Subcutaneous abdominal adipose tissue (tissue), 5 donors: ENCODE data around the gene FGF22.
"Not testable (repeated sequence)": the region's sequence is repeated elsewhere in the genome, so short reads cannot be mapped to it uniquely, and the experiment has no call there.

Experiments used
- H3K27ac ChIP-seq: one replicate; pipeline ENCODE4 v1.7.0; 2013; ENCODE audit warnings: low read depth, mild to moderate bottlenecking, inconsistent platforms, low read length, moderate library complexity
- H3K27me3 ChIP-seq, 5 donors: one replicate each; pipeline ENCODE4 v1.7.0; 2013; ENCODE audit warnings: low read length in 5 of 5, inconsistent platforms in 1 of 5; ENCODE audit not compliant: control insufficient read depth in 5 of 5, insufficient read depth in 4 of 5
- H3K36me3 ChIP-seq, 5 donors: one replicate each; pipeline ENCODE4 v1.7.0; 2013; ENCODE audit warnings: low read length in 5 of 5; ENCODE audit not compliant: control insufficient read depth in 5 of 5, insufficient read depth in 5 of 5
- H3K4me1 ChIP-seq, 5 donors: one replicate each; pipeline ENCODE4 v1.7.0; 2013; ENCODE audit warnings: low read length in 5 of 5, mild to moderate bottlenecking in 3 of 5, moderate library complexity in 1 of 5; ENCODE audit not compliant: control insufficient read depth in 5 of 5, insufficient read depth in 5 of 5
- H3K4me3 ChIP-seq, 5 donors: one replicate each; pipeline ENCODE4 v1.7.0; 2013; ENCODE audit warnings: low read length in 5 of 5, low read depth in 1 of 5
- H3K9ac ChIP-seq, 5 donors: one replicate each; pipeline ENCODE4 v1.7.0; 2013; ENCODE audit warnings: low read length in 5 of 5, mild to moderate bottlenecking in 4 of 5, moderate library complexity in 3 of 5
- H3K9me3 ChIP-seq, 5 donors: one replicate each; pipeline ENCODE4 v1.7.0; 2013; ENCODE audit warnings: low read length in 5 of 5; ENCODE audit not compliant: control insufficient read depth in 5 of 5
- donor health status: healthy.
- donor health status: healthy.
- donor health status: healthy.
- donor health status: healthy.
- donor health status: healthy.

Gene FGF22

DNA sequence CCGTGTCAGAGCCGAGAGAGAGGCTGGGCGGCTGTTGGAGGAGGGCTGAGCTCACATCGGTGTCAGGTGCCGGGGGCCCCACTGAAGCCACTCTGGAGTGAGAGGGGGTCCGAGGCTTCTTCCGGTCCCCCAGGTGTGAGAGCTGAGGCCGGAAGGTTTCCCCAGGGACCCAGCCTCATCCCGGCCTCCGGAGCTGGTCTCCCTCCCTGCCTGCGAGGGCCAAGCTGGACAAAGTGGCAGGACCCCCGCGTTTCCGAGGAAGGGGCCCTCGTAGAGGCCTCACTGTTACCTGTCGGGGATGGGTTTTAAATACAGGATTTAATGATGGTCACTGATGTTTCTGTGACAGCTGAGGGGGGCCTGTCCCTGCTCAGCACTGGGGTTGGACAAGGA lies 43.4 kb upstream of the FGF22 start:
- H3K27me3 ChIP-seq = peaks cover 16 to 40% (median 22%) of the 10 kb centered on the region in 5 donors
- H3K9ac ChIP-seq = no peak overlapping the region
- H3K36me3 ChIP-seq = no peaks in the 10 kb centered on the region
- peaks cover 0 to 2% (median 0%) of the 10 kb centered on the region in 5 donors for H3K4me1 ChIP-seq
- H3K27ac ChIP-seq = no peak overlapping the region
- peaks cover 0 to 3% (median 0%) of the 10 kb centered on the region in 5 donors for H3K9me3 ChIP-seq
- no peak overlapping the region for H3K4me3 ChIP-seq

DNA sequence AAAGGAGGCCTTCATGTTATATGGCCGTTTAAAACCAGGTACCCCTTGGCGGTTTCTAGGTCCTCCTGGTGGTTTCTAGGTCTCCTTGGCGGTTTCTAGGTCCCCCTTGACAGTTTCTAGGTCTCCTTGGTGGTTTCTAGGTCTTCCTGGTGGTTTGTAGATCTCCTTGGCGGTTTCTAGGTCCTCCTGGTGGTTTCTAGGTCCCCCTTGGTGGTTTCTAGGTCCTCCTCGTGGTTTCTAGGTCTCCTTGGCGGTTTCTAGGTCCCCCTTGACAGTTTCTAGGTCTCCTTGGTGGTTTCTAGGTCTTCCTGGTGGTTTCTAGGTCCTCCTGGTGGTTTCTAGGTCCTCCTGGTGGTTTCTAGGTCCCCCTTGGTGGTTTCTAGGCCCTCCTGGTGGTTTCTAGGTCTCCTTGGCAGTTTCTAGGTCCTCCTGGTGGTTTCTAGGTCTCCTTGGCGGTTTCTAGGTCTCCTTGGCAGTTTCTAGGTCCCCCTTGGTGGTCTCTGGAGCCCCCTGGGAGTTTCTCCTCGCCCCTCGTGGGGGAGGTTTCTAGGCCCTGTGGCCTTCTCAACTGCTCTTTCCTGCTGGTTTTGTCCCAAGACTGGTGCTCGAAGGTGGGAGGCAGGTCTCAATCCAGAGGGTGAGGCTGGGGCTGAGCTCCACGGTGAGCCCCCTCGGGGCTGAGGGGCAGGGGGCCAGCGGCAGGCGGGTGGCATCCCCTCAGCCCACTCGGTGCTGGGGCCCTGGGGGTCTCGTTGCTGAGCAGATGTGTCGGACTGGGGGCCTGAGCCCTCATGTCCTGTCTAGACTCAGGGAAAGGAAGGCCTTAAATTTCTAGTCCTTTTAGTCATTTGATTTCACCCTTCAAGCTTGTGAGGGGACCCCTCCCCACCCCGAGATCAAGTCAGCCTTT lies 42.0 kb upstream of the FGF22 start:
- H3K9me3 ChIP-seq = peaks cover 0 to 7% (median 0%) of the 10 kb centered on the region in 5 donors
- H3K27ac ChIP-seq = no peak overlapping the region
- H3K9ac ChIP-seq = no peak overlapping the region
- no peak overlapping the region for H3K4me3 ChIP-seq
- H3K36me3 ChIP-seq = no peaks in the 10 kb centered on the region
- H3K27me3 ChIP-seq = peaks cover 7 to 30% (median 9%) of the 10 kb centered on the region in 5 donors
- no peaks in the 10 kb centered on the region for H3K4me1 ChIP-seq

DNA sequence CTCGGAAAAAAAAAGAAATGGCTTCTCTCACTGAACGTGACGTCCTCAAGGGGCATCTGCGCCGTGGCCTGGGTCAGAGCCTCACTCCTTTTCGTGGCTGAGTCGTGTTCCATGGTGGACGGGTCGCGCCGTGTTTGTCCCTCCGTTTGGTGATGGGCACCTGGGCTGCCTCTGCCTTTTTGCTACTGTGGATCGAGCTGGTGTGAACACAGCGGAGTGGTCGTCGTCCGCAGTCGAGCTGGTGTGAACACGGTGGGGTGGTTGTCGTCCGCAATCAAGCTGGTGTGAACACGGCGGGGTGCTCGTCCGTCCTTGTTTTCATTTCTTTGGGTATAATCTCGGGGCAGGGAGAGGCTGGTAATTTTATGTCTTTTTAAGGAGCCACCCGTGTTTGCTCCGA lies 38.4 kb upstream of the FGF22 start:
- no peak overlapping the region for H3K27ac ChIP-seq
- H3K27me3 ChIP-seq = peaks cover 0 to 9% (median 0%) of the 10 kb centered on the region in 5 donors

DNA sequence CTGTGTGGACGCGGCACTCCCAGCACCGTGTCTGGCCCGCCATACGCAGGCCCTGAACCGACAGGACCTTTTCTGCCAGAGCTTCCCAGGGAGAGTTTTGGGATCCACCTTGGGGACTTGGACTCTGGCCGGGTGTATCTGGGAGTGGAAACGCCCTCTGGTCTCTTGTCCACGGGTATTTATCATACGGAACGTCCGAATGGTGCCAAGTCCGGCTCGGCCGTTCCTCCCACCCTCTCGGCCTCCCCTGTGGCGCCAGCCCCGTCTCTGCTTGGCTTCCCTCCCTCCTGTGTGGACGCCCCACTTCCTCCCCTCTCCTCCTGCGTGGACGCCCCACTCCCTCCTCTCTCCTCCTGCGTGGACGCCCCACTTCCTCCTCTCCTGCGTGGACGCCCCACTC lies 37.9 kb upstream of the FGF22 start:
- Histone ChIP-seq H3K27me3 (peaks cover 0 to 4% (median 0%) of the 10 kb centered on the region in 5 donors), H3K4me3 (no peak overlapping the region), H3K9ac (no peak overlapping the region), H3K36me3 (no peaks in the 10 kb centered on the region), H3K27ac (no peak overlapping the region), H3K9me3 (peaks cover 0 to 7% (median 0%) of the 10 kb centered on the region in 5 donors), H3K4me1 (no peaks in the 10 kb centered on the region)

More for the DNA sequence above, 38.4 kb upstream of the FGF22 start:
- Histone ChIP-seq H3K9ac (no peak overlapping the region), H3K4me3 (no peak overlapping the region), H3K4me1 (no peaks in the 10 kb centered on the region), H3K9me3 (peaks cover 0 to 7% (median 0%) of the 10 kb centered on the region in 5 donors), H3K36me3 (no peaks in the 10 kb centered on the region)

DNA sequence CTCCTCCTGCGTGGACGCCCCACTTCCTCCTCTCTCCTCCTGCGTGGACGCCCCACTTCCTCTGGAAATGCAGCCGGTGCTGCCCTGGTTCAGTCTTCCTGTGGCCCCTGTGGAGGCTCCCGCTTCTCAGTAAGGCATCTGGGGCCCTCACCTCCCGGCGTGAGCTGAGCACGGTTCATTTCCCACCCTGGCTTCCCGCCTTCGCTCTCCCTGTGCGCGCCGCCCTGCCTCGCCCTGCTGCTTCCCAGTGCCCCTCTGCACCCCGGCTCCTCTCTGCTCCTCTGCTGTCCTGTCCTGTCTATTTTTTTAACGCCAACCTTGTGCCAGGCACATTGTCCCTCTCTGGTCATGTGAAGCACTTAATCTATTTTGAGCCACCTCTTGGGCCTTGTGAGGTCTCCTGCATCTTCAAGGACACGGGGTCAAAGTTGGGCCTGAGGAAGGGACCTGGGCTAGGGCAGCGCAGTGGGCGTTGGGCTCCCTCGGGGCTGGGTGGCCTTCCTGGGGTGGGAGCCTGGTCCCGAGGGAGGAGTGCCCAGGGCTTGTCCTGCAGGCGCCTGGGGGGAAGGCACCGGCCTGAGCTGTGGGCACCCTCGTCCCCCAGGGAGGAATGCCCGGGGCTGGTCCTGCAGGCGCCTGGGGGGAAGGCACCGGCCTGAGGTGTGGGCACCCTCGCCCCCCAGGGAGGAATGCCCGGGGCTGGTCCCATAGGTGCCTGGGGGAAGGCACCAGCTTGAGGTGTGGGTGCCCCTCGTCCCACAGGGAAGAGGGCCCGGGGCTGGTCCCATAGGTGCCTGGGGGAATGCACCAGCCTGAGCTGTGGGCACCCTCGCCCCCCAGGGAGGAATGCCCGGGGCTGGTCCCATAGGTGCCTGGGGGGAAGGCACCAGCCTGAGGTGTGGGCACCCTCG lies 37.0 kb upstream of the FGF22 start:
- H3K4me1 ChIP-seq = no peaks in the 10 kb centered on the region
- H3K36me3 ChIP-seq = no peaks in the 10 kb centered on the region
- H3K27me3 ChIP-seq = peaks cover 0 to 5% (median 2%) of the 10 kb centered on the region in 5 donors
- H3K27ac ChIP-seq = no peak overlapping the region
- H3K9me3 ChIP-seq = peaks cover 0 to 7% (median 0%) of the 10 kb centered on the region in 5 donors
- no peak overlapping the region for H3K4me3 ChIP-seq
- no peak overlapping the region for H3K9ac ChIP-seq

DNA sequence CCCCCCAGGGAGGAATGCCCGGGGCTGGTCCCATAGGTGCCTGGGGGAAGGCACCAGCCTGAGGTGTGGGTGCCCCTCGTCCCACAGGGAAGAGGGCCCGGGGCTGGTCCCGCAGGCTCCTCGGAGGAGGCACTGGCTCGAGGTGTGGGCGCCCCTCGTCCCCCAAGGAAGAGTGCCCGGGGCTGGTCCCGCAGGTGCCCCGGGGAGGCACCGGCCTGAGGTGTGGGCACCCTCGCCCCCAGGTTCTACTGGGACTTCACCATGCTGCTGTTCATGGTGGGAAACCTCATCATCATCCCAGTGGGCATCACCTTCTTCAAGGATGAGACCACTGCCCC lies 36.4 kb upstream of the FGF22 start:
- not testable (repeated sequence) for H3K27me3 ChIP-seq, H3K27ac ChIP-seq, H3K9me3 ChIP-seq

DNA sequence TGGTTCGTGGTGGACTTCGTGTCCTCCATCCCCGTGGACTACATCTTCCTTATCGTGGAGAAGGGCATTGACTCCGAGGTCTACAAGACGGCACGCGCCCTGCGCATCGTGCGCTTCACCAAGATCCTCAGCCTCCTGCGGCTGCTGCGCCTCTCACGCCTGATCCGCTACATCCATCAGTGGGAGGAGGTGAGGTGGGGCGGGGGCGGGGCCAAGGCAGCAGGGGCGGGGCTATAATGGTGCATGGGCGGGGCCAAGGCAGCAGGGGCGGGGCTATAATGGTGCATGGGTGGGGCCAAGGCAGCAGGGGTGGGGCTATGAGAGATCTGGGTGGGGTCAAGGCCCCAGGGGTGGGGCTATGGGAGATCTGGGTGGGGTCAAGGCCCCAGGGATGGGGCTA lies 35.9 kb upstream of the FGF22 start:
- H3K36me3 ChIP-seq, H3K9me3 ChIP-seq, H3K9ac ChIP-seq, H3K4me1 ChIP-seq, H3K4me3 ChIP-seq, H3K27ac ChIP-seq, H3K27me3 ChIP-seq: not testable (repeated sequence)

More for the DNA sequence above, 36.4 kb upstream of the FGF22 start:
- not testable (repeated sequence) for H3K9ac ChIP-seq, H3K4me1 ChIP-seq, H3K36me3 ChIP-seq, H3K4me3 ChIP-seq

DNA sequence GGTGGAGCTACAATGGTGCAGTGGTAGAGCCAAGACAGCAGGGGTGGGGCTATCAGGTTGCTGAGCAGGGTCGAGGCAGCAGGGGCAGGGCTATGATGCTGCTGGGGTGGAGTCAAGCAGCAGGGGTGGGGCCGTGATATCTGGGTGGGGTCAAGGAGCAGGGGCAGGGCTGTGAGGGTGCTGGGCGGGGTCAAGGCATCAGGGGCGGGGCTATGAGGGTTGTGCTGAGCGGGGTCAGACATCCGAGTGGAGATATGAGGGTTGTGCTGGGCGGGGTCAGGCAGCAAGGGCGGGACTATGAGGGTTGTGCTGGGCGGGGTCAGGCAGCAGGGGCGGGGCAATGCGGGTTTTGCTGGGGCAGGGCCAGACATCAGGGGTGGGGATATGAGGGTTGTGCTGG lies 35.3 kb upstream of the FGF22 start:
- Histone ChIP-seq H3K4me1 (peaks cover 0 to 8% (median 0%) of the 10 kb centered on the region in 5 donors), H3K9ac (no peak overlapping the region), H3K4me3 (no peak overlapping the region), H3K27me3 (peaks cover 0 to 4% (median 3%) of the 10 kb centered on the region in 5 donors), H3K9me3 (peaks cover 0 to 7% (median 0%) of the 10 kb centered on the region in 5 donors), H3K27ac (no peak overlapping the region), H3K36me3 (no peaks in the 10 kb centered on the region)

DNA sequence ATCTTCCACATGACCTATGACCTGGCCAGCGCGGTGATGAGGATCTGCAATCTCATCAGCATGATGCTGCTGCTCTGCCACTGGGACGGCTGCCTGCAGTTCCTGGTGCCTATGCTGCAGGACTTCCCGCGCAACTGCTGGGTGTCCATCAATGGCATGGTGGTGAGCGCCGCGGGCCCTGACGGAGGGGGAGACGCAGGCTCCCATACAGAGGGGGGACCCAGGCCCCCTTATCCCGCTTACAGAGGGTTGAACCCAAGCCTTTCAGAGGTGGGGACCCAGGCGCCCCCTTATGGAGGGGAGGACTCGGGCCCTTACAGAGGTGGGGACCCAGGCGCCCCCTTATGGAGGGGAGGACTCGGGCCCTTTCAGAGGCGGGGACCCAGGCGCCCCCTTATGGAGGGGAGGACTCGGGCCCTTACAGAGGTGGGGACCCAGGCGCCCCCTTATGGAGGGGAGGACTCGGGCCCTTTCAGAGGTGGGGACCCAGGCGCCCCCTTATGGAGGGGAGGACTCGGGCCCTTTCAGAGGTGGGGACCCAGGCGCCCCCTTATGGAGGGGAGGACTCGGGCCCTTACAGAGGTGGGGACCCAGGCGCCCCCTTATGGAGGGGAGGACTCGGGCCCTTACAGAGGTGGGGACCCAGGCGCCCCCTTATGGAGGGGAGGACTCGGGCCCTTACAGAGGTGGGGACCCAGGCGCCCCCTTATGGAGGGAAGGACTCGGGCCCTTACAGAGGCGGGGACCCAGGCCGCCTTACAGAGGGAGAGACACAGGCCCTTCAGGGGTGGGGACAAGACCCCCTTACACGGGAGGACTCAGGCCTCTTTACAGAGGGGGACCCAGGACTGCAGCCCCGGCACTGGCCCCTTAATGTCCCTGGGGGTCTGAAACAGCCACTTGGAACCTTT lies 34.4 kb upstream of the FGF22 start:
- H3K27ac ChIP-seq, H3K9ac ChIP-seq, H3K36me3 ChIP-seq, H3K9me3 ChIP-seq, H3K4me3 ChIP-seq, H3K27me3 ChIP-seq: not testable (repeated sequence)
- H3K4me1 ChIP-seq = peaks cover 0 to 15% (median 0%) of the 10 kb centered on the region in 5 donors
